GM19239 (cell line): ENCODE data around the gene HBG1.

Experiments used
- DNase-seq: peaks from one replicate; pipeline ENCODE4 v3.0.0; 2011; ENCODE audit warnings: low spot score; ENCODE audit not compliant: insufficient read length
- FAIRE-seq: peaks from 2 replicates; lab custom pipeline; 2011; peaks lifted over from hg19 to GRCh38; lab: Jason Lieb, UNC

The HBG1 gene

DNA sequence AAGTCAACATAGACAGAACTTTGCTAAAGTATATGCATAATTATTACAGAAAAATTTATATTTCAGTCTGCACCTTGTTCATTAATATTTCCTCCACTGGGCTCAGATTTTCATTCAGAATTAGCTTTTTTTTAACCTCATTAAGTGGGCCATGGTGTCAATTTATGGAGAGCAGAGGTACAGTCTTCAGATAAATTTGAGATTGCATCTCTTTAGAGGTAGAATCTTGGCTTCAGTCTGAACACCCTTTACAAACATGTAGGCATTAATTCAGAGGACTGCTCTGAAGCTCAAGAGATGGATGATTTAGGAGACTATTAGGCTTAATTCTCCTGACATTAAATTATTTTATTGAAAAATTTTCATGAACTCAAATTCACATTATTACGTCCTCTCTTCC is 19.4 kb downstream of the HBG1 start:
- FAIRE-seq = no peak

DNA sequence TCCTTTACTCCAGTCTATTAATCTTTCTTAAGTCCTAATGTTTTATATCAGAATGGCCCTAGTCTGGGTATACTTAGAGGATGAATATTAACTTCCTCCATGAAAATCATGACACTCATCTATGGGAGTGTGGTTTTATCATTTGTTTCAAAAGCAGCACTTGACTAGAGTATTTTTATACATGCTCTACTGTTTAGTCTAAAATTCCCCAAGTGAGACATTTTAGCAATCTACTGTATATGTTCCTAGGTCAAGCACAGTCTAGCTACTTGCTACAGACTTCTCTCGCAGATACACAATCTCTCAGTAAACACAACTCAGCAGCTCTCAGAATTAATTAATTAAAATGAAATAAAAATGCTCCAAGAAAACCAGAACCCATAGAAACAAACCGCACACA is 19.9 kb downstream of the HBG1 start:
- no peak for DNase-seq
- no peak for FAIRE-seq

More for the DNA sequence above, 19.4 kb downstream of the HBG1 start:
- no peak for DNase-seq

DNA sequence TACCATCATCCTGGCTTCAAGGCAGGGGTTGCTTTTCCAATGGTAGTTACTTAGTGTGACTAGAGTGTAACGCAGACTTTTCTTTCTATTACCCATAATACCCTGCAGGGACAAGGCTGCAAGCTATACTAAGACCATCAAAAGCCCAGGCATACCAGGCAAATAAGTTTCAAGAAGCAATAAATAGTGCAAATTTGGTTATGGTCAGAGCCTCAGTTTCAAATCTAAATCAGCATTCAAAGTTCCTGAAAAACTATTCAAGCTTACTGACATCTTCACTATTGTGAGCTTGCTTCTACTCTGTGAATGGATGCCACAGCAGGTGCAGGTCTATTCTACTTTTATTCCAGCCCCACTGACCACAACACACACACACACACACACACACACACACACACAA is 20.3 kb downstream of the HBG1 start:
- FAIRE-seq = no peak
- no peak for DNase-seq

DNA sequence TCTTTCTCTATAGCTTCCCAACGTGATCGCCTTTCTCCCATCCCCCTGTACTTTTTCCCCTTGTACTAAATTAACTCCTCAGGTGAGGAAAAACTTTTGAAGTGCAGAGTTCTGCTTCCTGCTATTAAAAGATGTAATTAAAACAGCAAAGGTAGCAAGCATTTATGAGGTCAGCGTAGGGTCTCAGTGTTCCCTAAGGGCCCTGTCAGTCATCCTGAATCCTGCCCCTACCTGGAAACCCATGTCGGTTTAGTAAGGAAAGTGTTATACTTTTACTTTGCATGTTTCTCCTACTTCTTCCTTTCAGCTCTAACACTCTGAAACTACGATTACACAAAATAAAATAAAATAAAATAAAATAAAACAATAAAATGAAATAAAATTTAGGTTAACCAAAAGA is 21.5 kb downstream of the HBG1 start:
- DNase-seq = no peak
- no peak for FAIRE-seq

DNA sequence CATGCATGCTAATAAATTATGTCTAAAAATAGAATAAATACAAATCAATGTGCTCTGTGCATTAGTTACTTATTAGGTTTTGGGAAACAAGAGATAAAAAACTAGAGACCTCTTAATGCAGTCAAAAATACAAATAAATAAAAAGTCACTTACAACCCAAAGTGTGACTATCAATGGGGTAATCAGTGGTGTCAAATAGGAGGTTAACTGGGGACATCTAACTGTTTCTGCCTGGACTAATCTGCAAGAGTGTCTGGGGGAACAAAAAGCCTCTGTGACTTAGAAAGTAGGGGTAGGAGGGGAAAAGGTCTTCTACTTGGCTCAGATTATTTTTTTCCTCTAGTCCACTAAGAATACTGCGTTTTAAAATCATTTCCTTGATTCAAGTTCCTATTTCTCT is 22.0 kb downstream of the HBG1 start:
- DNase-seq = no peak
- no peak for FAIRE-seq

DNA sequence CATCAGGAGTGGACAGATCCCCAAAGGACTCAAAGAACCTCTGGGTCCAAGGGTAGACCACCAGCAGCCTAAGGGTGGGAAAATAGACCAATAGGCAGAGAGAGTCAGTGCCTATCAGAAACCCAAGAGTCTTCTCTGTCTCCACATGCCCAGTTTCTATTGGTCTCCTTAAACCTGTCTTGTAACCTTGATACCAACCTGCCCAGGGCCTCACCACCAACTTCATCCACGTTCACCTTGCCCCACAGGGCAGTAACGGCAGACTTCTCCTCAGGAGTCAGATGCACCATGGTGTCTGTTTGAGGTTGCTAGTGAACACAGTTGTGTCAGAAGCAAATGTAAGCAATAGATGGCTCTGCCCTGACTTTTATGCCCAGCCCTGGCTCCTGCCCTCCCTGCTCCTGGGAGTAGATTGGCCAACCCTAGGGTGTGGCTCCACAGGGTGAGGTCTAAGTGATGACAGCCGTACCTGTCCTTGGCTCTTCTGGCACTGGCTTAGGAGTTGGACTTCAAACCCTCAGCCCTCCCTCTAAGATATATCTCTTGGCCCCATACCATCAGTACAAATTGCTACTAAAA is 22.8 kb downstream of the HBG1 start, which contains the start of gene HBB:
TSS of gene HBB (minus strand) at position 340 of the 579 bp plus-strand sequence. CDS start at position 290, 50 bp downstream.
- DNase-seq = no peak
- no peak for FAIRE-seq

DNA sequence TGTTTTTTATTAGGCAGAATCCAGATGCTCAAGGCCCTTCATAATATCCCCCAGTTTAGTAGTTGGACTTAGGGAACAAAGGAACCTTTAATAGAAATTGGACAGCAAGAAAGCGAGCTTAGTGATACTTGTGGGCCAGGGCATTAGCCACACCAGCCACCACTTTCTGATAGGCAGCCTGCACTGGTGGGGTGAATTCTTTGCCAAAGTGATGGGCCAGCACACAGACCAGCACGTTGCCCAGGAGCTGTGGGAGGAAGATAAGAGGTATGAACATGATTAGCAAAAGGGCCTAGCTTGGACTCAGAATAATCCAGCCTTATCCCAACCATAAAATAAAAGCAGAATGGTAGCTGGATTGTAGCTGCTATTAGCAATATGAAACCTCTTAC is 24.2 kb downstream of the HBG1 start:
- FAIRE-seq (no peak), DNase-seq (no peak)

DNA sequence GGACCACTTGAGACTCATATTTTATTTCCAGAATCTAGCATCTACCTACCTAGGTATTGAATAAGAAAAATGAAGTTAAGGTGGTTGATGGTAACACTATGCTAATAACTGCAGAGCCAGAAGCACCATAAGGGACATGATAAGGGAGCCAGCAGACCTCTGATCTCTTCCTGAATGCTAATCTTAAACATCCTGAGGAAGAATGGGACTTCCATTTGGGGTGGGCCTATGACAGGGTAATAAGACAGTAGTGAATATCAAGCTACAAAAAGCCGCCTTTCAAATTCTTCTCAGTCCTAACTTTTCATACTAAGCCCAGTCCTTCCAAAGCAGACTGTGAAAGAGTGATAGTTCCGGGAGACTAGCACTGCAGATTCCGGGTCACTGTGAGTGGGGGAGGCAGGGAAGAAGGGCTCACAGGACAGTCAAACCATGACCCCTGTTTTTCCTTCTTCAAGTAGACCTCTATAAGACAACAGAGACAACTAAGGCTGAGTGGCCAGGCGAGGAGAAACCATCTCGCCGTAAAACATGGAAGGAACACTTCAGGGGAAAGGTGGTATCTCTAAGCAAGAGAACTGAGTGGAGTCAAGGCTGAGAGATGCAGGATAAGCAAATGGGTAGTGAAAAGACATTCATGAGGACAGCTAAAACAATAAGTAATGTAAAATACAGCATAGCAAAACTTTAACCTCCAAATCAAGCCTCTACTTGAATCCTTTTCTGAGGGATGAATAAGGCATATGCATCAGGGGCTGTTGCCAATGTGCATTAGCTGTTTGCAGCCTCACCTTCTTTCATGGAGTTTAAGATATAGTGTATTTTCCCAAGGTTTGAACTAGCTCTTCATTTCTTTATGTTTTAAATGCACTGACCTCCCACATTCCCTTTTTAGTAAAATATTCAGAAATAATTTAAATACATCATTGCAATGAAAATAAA is 24.8 kb downstream of the HBG1 start:
- DNase-seq = no peak
- no peak for FAIRE-seq

DNA sequence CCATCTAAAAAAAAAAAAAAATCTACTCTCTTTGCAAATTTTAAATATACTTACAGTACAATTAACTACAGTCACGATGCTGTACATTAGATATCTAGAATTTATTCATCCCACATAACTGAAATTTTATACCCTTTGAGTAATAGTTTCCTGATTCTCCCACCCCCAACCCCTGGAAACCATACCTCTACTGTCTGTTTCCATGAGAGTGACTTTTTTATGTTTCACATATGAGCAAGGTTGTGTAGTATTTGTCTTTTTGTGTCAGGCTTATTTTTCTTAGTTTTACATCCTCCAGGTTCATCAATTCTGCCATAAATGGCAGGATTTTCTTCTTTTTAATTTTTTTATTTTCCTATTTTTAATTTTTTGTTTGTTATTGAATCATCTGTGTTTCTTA is 26.0 kb downstream of the HBG1 start:
- no peak for FAIRE-seq
- no peak for DNase-seq

DNA sequence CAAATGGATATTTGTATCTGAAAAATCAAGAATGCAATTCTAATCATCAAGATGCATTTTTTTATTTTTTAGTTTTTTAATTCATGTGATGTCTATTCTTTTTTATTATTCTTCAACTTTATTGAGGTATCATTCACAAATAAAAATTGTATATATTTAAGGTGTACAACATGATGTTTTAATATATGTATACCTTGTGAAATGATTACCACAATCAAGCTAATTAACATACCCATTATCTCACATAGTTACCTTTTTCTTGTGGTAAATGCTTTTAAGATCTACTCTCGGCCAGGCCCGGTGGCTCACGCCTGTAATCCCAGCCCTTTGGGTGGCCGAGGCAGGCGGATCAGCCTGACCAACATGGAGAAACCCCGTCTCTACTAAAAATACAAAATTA is 26.5 kb downstream of the HBG1 start:
- FAIRE-seq (no peak), DNase-seq (no peak)

DNA sequence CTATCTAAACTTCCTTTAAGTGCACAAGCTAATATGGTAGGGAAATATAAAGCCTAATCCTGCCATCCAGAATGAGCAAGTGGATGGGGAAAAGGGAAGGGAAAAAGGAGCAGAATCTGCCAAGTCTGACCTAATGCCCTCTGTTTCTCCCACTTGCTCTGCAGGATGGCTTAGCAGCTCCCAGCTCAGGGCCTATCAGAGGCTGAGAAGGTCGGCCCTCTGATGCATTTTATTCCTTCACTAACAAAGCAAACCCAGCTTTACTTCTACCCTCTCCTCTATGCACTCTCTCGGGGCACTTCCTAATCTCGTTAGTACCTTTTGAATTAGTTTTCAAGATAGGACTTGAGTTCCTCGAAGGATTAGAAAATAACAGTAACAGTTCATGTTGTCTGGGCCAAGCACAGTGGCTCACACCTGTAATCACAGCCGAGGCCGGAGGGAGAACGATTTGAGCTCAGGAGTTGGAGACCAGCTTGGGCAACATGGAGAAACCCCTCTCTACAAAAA is 39.2 kb downstream of the HBG1 start:
- DNase-seq = no peak
- FAIRE-seq = no peak

DNA sequence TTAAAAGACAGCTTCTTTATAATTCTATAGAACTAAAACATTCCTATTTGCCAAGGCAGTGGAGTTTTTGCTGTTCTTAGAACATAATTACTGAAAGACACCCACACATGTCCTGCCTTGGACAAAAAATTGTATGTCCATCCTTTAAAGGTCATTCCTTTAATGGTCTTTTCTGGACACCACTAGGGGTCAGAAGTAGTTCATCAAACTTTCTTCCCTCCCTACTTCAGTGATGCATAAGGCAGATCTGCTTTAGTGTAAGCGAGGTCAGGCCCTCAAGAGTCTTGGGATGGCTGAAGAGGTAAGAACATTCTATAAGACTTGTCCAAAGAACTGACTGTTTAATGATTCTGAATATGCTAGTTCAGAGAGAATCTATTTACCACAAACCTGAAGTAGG is 44.9 kb downstream of the HBG1 start:
- FAIRE-seq = peak; percentile 70
- peak; percentile 37 for DNase-seq

DNA sequence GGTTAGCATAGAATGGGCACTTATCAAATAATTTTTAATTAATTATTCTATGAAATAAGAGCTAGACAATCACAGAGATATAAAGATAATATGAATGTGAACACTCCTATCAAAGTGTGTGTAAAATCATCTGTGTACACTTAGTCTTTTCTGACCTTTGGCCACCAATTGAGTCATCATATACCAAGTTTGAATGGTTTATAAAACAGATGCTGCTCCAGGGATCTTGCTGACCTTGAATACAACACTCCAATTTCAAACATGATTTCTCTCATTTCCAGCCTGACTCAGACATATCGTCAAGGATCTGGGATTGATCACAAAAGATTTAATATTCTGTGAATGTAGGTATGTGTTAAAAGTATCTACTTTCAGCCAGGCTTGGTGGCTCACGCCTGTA is 46.3 kb downstream of the HBG1 start:
- no peak for FAIRE-seq
- no peak for DNase-seq

DNA sequence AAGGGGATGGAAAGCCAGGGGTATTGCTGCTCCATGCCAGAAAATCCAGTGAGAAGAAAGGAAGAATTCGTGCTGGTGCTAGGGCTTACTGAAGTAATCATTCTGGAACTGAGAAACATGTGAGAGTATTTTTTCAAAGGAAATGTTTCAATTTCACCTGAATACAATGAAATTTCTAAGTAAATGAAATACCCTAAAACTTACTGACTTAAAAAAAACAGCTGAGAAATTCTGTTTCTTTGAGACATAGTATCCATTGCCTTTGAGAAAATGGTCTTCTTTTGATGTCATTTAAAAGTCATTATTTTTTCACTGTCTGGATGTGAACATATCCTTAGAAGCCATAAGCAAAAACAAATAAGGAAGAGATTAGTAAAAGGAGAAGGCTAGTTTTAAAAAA is 49.1 kb downstream of the HBG1 start, which contains the start of gene OR51V1:
TSS of gene OR51V1 (minus strand) at position 101 of the 400 bp plus-strand sequence. CDS start at position 101, 0 bp downstream.
- DNase-seq (no peak), FAIRE-seq (no peak)

DNA sequence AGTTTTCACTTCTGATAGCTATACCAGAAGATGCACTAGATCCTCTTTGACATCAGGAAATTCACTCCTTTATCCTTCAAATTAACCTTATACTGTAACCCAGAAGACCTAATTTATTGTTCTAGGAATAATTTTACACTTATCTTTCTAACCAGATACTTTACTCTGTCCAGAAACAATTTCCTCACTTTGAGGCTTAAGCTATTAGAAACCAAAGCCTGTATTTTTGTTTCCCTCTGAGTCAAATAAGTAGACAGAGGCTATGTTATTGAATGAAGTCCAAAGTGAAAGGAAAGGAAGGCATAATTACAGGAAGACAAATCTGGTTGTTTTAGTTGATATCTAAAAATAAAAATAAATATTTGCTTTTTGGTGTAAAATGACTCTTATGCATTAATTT is 51.4 kb downstream of the HBG1 start:
- DNase-seq = no peak
- FAIRE-seq = no peak
